HPDE6-E6E7 (cell line): Measurements from ENCODE around the gene SPPL3.
"Not testable (repeated sequence)": the region's sequence is repeated elsewhere in the genome, so short reads cannot be mapped to it uniquely, and the experiment has no call there.

ENCODE experiments used
- DNase-seq: peaks from one replicate; pipeline ENCODE4 v3.0.0; 2011; ENCODE audit warnings: missing footprints; ENCODE audit errors: extremely low spot score

Gene SPPL3

DNA sequence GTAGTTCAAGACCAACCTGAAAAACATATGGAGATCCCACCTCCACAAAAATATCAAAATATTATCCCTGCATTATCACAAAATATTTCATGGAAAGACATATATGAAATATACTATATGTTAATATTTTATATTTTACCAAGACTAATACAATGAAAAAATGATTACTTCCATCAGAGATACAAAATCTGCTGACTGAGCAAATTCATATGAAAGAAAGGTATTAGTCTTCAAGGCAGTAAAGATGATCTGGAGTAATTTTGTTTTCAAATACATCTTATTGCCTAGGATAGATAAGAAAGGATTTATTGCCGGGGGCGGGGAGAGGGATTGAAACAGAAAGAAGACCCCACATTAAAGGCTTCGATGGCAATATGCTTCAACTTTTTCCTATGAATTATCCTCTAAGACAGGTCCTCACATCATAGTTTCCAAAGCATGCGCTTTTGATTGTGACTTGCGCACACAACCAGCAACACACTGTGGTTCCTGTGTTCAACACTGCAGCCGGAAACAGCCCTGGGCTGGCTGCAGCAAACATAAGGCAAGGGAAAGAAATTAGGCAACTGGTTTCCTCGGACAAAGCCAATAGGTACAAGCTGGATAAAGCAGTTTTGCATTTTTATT is 83.2 kb downstream of the SPPL3 start:
- DNase-seq: no peak

DNA sequence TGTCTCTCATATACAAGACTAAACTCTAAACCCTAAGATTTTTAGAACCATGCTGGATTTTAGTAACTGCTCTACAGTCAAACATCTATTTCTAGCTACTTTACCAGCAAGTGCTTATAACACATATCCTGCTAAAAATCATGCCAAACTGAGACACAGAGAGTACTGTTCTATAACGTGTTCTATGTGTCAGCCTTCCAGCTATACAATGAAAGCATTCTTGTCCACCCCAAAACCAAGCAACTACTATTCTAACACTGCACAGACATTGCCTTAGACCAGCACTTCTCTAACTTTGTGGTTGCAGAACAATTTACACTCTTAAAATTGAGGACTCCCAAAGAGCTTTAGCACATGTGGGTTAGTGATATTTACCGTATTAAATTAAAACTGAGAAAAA is 85.7 kb downstream of the SPPL3 start:
- no peak for DNase-seq

DNA sequence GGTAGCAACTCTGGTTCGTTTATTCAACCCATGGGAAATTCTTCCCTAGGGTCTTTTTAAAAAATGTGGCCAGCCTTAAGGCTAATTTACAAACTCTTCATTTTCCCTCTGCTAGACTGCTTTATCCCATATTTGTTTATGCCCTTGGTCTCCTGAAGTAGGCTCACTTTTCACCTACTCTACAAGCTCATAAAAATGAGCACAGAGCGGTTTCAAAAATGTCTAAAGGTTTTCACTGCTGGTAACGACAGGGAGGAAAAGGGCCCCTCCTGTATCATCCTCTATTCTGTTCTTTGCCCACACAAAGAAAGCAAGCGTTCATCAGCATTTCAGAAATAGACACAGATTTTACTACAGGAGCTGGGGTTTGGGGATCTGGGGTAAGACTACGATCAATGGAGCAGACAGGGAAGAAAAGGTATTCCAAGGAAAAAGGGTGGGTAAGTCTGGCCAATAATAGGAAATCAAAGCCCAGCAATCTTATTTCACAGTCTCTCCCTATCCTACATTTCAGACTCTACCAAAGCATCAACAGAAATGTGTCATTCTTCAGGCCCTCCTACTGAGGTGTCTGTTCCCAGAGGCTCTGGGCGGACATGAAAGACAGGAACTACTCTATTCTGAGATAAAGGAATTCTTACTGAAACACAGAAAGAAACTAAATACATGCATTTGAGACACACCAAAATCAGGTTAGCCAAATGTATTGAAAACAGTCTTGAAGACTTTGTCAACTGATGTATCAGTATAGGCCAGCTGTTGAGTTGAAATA is 86.4 kb downstream of the SPPL3 start:
- DNase-seq: no peak

DNA sequence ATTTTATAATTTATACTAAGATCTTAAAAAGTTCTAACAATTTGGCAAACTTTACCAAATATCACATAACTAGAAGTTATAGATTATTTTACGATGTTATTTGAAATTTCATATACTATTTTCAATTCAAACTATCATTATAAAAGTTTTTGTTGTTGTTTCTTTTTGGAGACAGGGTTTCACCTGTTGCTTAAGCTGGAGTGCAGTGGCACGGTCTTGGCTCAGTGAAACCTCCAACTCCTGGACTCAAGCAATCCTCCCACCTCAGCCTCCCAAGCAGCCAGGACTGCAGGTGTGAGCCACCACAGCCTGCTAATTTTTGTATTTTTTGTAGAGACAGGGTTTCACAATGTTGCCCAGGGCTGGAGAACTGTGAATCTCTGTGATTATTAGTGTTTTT is 87.8 kb downstream of the SPPL3 start:
- no peak for DNase-seq

DNA sequence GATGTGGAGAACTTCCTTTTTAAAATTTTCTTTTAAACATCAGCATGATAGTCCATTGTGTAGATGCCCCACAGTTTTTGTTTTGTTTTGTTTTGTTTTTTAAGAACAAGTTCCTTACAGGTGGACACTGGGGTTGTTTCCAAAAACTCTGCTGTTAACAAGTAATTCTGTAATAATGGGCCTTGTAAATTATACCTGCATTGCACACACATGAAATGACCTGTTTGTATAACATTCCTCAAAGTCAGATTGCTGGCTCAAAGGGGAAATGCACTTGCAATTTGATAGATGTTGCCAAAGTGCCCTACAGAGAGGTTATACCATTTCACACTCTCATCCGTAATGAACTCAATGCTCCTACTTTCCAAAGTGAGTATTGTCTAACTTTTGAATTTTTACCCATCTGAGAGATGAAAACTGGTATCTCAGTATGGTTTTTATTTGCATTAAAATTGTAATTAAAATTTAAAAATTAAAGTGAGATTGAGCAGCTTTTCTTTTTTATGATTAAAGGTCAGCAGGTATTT is 89.2 kb downstream of the SPPL3 start:
- no peak for DNase-seq

DNA sequence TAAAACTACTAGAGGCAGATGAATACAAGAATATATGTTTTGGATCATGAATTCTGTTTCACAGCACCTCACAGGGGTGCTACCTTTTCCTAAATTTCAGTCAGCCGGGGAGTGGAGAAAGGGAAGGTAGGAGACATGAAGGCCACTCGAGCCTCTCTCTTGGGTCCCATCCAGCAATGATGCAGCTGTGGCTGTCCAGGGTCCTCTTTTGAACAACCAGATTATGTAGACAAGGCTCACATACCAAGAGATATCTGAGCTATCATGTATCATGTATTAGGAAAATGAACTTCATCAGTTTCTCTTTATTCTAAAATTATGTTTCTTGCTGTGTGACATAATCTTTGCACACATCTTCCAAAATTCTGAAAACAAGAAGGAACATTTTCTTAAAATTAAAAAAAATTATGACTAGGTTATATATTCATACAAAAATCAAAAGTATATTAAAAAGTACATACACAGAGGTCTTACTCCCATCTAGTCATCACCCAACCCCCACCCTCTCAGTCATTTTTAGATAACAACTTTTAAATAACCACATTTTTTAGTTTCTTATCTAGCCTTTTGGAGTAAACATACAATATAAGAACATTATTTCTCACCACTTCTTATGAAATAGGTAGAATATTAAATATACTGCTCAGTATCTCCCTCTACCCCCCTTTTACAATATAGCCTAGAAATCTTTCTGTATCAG is 89.8 kb downstream of the SPPL3 start:
- no peak for DNase-seq

DNA sequence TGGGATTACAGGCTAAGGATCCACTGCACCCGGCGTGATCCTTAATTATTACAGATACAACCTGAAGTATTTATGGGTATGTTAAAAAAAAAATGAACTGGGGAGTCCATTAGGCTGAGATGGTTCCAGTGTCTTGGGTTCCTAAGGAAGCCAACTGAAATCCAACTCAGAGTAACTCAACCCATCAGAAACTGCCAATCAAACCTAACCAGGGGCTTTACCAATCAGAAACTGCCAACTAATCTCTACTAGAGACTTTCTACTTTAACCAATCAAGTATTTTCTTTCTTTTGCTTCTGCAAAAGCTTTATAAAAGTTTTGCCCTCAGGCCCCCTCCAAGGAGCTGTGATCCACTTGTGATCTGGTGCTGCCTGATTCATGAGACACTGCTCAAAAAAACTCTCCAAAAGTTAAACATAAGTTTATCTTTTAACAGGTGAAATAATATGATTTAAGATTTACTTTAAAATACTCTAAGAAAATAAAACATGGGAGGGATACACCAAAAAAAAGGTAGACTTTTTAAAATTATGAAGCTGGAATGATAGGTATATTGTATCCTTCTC is 90.5 kb downstream of the SPPL3 start:
- DNase-seq: no peak

DNA sequence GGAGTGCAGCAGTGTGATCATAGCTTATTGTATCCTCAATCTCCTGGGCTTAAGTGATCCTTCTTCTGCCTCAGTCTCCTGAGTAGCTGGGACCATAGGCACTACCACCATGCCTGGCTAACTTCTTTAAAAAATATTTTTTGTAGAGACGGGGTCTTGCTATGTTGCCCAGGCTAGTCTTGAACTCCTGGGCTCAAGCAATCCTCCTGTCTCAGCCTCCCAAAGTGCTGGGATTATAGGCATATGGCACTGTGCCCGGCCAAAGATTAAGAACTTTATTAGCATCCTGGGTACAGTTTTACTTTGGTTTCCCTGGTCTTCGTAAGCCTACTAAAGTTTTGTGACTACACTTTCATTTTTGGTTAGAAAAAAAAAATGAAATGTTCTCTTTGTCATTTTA is 94.1 kb downstream of the SPPL3 start:
- no peak for DNase-seq

DNA sequence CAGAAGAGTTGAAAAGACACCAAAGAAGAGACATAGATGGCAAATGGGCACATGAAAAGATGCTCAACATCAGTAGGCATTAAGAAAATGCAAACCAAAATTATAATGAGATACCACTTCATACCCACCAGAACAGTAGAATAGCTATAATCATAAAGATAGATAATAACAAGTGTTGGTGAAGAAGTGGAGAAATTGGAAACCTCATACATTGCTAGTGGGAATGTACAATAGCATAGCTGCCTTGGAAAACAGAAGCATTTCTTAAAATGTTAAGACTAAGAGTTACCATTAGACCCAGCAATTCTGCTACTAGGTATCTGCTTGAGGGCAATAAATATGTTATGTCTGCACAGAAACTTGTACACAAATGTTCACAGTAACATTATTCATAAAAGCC is 99.7 kb downstream of the SPPL3 start:
- DNase-seq: no peak

DNA sequence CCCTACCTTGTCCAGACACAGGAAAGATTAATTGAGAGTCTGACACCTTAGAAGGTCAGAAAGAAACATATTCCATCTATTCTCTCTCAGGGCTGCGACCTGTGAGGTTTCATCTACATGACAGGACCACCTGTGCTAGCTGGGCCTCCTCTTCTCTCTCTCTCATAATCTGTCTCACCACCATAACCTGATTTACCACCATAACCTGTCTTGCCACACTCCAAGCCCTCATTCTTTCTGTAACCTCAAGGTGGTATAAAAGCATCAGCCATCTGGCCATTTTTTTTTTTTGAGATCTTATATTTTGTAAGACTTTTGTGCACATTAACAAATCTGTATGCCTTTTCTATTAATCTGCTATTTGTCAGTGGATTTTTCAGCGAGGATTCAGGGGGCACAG is 103.0 kb downstream of the SPPL3 start:
- DNase-seq: no peak

DNA sequence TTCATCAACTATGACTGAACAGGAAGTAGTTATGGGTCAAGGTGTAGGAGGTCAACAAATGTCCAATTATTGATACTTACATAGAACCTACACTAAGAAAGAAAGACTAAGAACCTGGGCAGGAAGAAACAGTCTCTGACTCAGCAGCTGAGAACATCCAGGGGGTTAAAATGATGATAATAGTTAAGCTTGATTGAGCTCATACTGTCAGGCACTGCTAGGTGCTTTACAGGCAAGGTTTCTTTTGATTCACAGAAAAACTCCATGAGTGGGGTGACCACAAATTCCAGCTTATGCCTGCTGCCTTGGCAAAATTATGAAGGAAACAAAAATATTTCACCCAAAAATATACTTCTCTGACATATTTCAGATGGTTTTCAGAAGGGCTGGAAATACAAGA is 103.5 kb downstream of the SPPL3 start:
- no peak for DNase-seq

DNA sequence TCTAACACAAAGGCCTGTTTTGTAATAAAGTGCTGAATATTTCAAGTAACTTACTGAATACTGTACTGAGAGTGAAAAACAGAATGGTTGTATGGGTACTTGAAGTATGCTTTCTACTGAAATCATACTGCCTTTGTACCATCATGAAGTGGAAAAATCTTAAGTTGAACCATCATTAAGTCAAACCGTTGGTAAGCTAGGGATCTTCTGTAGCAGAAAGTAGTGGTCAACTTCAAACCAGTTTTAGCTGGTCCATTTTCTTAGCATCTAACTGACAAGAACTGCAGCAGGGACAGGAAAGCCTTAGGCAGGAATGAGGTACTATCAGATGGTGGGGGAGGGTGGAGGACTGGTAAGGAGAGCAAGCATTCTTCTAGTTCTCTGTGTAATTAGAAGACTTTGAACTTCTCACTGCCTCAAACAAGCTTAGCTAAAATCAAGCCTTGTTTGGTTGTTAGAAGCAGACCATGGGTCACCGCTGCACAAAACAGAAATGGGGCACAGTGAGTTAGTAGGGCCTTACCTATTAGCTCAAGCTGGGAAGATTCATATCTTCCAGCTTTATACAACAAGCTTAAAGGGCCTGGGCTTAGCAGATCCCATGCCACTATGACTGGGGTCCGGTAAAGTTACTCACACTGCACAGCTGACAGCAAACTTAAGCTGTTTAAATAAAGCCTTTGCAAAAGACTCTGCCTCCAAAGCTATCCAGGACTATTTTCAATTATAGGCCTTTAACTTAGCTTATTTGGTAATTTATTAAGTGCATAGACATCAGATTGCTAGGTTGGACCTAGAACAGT is 104.7 kb downstream of the SPPL3 start:
- DNase-seq: no peak

DNA sequence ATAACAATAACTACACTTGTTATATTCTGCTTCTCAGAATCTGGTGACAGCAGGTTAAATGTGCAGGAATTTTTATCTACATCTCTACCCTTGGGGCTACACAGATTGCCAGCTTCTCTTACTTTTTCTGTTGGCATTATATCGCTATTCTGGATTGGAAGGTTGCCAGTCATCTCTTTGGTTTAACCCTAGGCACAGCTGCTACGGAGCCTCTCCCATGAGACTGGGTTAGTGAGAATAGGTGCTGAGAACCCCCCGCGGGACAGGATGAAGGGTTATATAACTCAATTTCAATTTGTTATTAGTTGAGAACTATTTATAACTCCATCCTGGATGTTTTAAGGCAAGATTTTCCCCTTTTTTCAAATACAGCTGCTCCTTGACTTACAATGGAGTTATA is 105.5 kb downstream of the SPPL3 start:
- no peak for DNase-seq

DNA sequence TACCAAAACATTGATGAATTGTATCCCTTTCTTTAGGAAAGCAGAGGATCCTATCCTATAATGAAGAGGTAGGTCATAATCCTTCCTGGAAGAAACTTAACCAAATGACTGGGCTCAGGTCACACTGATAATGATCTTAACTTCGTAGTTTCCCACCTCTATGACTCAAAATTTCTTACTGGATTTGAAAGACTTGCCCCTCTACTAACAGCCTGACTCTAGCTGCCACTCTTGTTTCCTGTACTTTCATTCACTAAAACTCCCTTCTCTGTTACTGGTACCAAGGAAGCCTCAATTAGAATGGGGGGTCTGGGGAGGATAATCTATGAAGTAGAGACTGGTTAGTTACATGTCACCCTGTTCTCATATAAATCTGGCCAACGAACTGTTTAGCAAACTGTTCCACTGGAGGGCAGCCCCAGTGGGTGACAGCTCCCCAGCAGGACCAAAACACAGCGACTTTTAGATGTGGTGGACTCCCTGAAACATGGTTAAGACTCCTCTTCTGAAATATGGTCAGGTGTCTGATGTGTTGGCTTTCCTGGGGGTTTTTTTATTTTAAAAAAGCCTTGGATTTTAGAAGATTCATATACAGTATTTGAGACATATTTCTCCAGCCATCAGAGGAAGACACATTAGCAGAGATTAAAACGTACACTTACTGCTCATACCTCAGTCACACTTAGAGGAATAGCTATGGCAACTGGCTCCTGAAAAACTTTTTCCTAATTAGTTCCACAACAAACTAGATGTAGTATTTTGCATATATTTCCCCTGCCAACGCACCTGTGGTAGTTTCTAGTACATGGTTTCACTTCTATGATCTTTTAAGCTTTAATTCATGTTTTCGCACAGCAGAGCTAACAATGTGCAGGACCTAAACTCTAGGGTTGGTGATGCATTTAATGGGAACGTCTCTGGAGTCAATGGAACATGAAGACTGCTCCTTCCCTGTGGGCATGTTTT is 106.2 kb downstream of the SPPL3 start:
- no peak for DNase-seq

DNA sequence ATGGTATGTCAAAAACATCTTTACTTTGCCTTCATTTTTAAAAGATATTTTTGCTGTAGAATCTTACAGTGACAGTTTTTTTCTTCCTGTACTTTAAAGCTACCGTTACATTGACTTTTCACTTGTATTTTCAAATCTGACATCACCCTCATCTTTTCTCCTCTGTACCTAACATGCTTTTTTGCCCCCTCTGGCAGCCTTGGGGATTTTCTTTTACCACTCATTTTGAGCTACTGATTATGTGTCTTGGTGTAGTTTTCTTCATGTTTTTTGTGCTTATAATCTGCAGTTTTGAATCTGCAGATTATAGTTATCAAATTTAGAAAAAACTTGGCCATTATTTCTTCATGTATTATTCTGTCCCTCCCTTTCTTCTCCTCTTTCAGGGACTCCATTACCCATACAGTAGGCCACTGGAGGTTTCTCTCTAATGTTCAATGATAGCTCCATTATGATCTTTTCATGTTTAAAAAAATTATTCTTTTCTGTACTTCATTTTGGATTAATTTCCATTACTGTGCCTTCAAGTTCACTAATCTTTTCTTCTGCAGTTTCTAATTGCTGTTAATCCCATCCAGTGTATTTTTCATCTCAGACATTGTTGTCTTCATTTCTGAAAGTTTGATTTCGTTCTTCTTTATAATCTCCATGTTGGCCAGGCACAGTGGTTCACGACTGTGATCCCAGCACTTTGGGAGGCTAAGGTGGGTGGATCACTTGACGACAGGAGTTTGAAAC is 108.5 kb downstream of the SPPL3 start:
- DNase-seq: no peak

DNA sequence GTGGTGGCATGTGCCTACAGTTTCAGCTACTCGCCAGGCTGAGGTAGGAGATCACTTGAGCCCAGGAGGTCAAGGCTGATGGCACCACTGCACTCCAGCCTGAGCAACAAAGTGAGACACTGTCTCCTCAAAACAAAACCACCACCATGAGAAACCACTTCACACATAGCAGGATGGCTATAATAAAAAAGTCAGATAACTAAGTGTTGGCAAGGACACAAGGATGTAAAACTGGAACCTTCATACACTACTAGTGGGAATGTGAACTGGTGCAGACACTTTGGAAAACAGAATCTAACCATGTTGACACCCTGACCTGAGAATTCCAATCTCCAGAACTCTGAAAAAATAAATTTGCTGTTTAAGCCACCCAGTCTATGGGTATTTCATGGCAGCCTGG is 110.8 kb downstream of the SPPL3 start:
- no peak for DNase-seq

DNA sequence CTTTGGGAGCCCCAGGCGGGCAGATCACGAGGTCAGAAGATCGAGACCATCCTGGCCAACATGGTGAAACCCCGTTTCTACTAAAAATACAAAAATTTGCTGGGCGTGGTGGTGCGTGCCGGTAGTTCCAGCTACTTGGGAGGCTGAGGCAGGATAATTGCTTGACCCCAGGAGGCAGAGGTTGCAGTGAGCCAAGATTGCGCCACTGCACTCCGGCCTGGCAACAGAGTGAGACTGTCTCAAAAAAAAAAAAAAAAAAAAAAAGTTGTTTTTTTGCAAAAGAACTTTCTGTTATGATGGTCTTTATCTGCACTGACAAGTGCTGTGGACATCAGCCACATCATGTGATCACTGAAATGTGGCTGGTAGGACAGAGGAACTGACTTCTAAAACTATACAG is 111.7 kb downstream of the SPPL3 start:
- not testable (repeated sequence) for DNase-seq

DNA sequence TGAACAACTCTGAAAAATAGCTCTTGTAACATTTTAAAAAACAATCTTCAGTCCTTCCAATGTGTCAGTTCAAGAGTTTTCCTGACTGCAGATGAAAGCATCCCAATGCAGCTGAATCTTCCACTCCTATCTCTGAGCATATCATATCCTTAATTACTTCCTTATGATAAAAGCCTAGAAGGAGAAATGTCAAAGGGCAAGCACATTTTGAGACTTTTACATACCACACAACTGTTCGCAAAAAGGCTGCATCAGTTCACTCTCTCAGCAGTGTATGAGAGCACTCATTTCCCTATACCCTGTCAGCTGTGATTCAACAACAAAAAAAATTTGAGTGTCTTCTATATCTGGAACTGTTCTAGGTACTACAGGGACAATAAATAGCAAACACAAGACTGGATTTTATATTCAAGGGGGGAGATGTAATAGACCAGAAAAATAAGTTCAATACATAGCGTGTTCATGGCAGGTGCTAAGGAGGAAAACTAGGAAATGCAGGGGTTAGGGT is 112.4 kb downstream of the SPPL3 start:
- DNase-seq: no peak

DNA sequence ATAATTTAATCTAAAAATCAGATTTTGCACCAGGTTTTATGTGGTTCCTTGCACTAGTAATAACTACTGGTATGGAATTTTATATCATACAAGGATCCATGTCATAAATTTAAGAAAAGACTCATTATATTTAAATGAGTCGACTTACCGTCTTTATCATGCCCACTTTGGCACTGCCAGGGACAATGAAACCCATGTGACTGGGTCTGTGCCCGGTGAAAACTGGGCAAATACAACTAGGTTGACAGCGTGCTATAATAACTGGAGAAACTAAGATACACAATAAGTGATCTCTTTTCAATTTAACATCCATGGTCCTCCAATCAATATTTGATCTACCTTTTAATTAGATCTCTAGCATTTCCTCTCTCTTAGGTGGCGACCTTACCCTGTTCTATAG is 114.0 kb downstream of the SPPL3 start:
- no peak for DNase-seq

DNA sequence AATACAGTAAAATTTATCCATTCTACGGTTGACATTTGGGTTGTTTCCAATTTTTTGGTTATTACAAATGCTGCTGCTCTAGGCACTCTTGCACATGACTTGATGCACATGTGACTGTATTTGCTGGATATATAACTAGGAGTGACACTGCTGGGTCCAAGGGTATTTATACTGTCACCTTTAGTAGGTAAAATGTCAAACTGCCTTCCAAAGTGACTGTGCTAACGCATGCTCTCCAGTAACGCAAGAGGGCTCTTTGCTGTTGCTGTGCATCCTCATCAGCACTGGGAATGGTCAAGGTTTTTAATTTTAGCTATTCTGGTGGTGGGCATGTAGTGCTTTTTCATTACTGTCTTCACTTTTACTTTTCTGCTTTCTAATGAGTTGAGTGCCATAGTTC is 116.3 kb downstream of the SPPL3 start:
- DNase-seq: no peak
